ENCODE results near the gene OGG1. TPM values are rescaled to one million over a fixed set of nuclear protein-coding genes. Genes with fewer than 3 reads are reported as not detected.

OGG1 gene
- total RNA-seq, 1 experiment from 2014 or later, result 22.1 TPM

DNA sequence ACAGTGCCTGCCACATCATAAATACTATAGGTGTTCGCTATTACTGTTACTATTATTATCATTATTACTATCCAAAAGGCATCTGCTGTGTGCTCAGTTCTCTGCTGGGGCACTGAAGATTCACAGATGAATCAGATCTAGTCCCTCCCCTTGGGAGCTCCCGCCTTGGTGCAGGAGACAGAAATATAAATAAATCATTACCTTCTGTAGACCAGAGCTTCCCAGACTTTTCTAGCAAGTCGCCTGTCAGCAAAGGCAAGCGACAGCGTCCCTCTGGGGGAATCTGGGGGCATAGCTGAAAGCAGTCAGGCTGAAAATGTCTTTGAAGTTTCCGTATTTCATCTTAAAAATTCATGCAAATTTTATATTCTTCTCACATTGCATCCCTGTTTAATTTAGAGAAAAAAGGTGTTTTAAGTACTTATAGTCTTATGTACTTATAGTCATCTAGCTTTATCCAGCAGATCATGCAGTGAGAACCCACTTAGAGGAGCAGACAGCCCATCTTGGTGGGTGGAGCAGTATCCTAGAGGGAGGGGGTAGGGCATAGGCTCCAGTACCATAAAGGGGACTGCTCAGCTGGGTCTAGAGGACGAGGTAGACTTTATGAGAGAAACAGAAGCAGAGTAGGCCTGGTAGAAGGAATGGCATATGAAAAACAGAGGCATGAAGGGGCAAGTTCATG lies 28.6 kb upstream of the OGG1 start:
- Histone ChIP-seq H3K9ac (ENCODE audit: low read length) (peak overlapping the region; percentile 24), H3K4me1 (ENCODE audit: low read length) (peaks cover 25% of the 10 kb centered on the region), H3K4me3 (ENCODE audit: low read length) (peak overlapping the region; percentile 43), H3K36me3 (ENCODE audit: insufficient read depth, low read length) (no peaks in the 10 kb centered on the region), H3K27ac (ENCODE audit: low read length) (peak overlapping the region; percentile 55), H3K79me2 (ENCODE audit: low read length) (no peaks in the 10 kb centered on the region), H3K9me2 (replicated peaks; ENCODE audit: insufficient read depth, low read length) (no peaks in the 10 kb centered on the region), H4K20me1 (ENCODE audit: insufficient read depth, low read depth, low read length) (no peaks in the 10 kb centered on the region), H3K27me3 (ENCODE audit: low read length) (no peaks in the 10 kb centered on the region), H3K4me2 (ENCODE audit: low read depth, low read length, poor library complexity, severe bottlenecking) (peak overlapping the region; percentile 70), H2AFZ (ENCODE audit: low read length) (no peak overlapping the region; the same call in 1 of the 2 replicates), H3K9me3 (ENCODE audit: low read length) (no peaks in the 10 kb centered on the region)
- DNase-seq, result peak; percentile 68

- no peaks in the 10 kb centered on the region for H3K36me3 ChIP-seq (ENCODE audit: insufficient read depth, low read length)
- peak overlapping the region; percentile 70 for H3K4me2 ChIP-seq (ENCODE audit: low read depth, low read length, poor library complexity, severe bottlenecking)
- peak overlapping the region; percentile 24; the same call in 1 of the 2 replicates for H3K9ac ChIP-seq (ENCODE audit: low read length)
- H3K79me2 ChIP-seq (ENCODE audit: low read length), result no peaks in the 10 kb centered on the region
- H3K27me3 ChIP-seq (ENCODE audit: low read length), result no peaks in the 10 kb centered on the region
- H4K20me1 ChIP-seq (ENCODE audit: insufficient read depth, low read depth, low read length), result no peaks in the 10 kb centered on the region
- H3K9me3 ChIP-seq (ENCODE audit: low read length), result no peaks in the 10 kb centered on the region
- H3K4me1 ChIP-seq (ENCODE audit: low read length), result peaks cover 29% of the 10 kb centered on the region
- peak; percentile 70 for DNase-seq
- H2AFZ ChIP-seq (ENCODE audit: low read length), result no peak overlapping the region
- no peaks in the 10 kb centered on the region for H3K9me2 ChIP-seq (replicated peaks; ENCODE audit: insufficient read depth, low read length)
- peak overlapping the region; percentile 55 for H3K27ac ChIP-seq (ENCODE audit: low read length)
- H3K4me3 ChIP-seq (ENCODE audit: low read length), result peak overlapping the region; percentile 43; the same call in 1 of the 2 replicates
Measured at GRCh38 chr3:9721700-9722060, 28.1 kb upstream of the OGG1 start.

GRCh38 chr3:9725775-9726515 lies 23.8 kb upstream of the OGG1 start:
- no peak overlapping the region for H3K27ac ChIP-seq (ENCODE audit: low read length)
- no peaks in the 10 kb centered on the region for H3K27me3 ChIP-seq (ENCODE audit: low read length)
- no peak overlapping the region for H2AFZ ChIP-seq (ENCODE audit: low read length)
- no peaks in the 10 kb centered on the region for H3K79me2 ChIP-seq (ENCODE audit: low read length)
- no peak for DNase-seq
- H3K4me1 ChIP-seq (ENCODE audit: low read length), result peaks cover 31% of the 10 kb centered on the region
- no peak overlapping the region for H3K9ac ChIP-seq (ENCODE audit: low read length)
- no peak overlapping the region for H3K4me3 ChIP-seq (ENCODE audit: low read length)
- no peaks in the 10 kb centered on the region for H3K36me3 ChIP-seq (ENCODE audit: insufficient read depth, low read length)
- H3K9me3 ChIP-seq (ENCODE audit: low read length), result no peaks in the 10 kb centered on the region
- H3K9me2 ChIP-seq (replicated peaks; ENCODE audit: insufficient read depth, low read length), result no peaks in the 10 kb centered on the region
- no peak overlapping the region for H3K4me2 ChIP-seq (ENCODE audit: low read depth, low read length, poor library complexity, severe bottlenecking)
- H4K20me1 ChIP-seq (ENCODE audit: insufficient read depth, low read depth, low read length), result no peaks in the 10 kb centered on the region

- peaks cover 5% of the 10 kb centered on the region for H3K79me2 ChIP-seq (ENCODE audit: low read length)
- H3K4me3 ChIP-seq (ENCODE audit: low read length), result peak overlapping the region; percentile 50; the same call in 1 of the 2 replicates
- DNase-seq, result peak; percentile 90
- H3K4me2 ChIP-seq (ENCODE audit: low read depth, low read length, poor library complexity, severe bottlenecking), result peak overlapping the region; percentile 47
- H3K9me3 ChIP-seq (ENCODE audit: low read length), result no peaks in the 10 kb centered on the region
- H4K20me1 ChIP-seq (ENCODE audit: insufficient read depth, low read depth, low read length), result no peaks in the 10 kb centered on the region
- H3K9me2 ChIP-seq (replicated peaks; ENCODE audit: insufficient read depth, low read length), result no peaks in the 10 kb centered on the region
- peak overlapping the region; percentile 75; the same call in 1 of the 2 replicates for H2AFZ ChIP-seq (ENCODE audit: low read length)
- H3K9ac ChIP-seq (ENCODE audit: low read length), result peak overlapping the region; percentile 40; the same call in 1 of the 2 replicates
- no peak overlapping the region for H3K27ac ChIP-seq (ENCODE audit: low read length)
- no peaks in the 10 kb centered on the region for H3K36me3 ChIP-seq (ENCODE audit: insufficient read depth, low read length)
- peaks cover 19% of the 10 kb centered on the region for H3K4me1 ChIP-seq (ENCODE audit: low read length)
- no peaks in the 10 kb centered on the region for H3K27me3 ChIP-seq (ENCODE audit: low read length)
Measured at GRCh38 chr3:9727041-9727595, 22.6 kb upstream of the OGG1 start.

GRCh38 chr3:9727743-9728142 lies 22.0 kb upstream of the OGG1 start:
- Histone ChIP-seq H3K4me3 (ENCODE audit: low read length) (no peak overlapping the region), H3K9me3 (ENCODE audit: low read length) (no peaks in the 10 kb centered on the region), H3K9ac (ENCODE audit: low read length) (no peak overlapping the region), H3K4me2 (ENCODE audit: low read depth, low read length, poor library complexity, severe bottlenecking) (no peak overlapping the region), H2AFZ (ENCODE audit: low read length) (no peak overlapping the region), H3K9me2 (replicated peaks; ENCODE audit: insufficient read depth, low read length) (no peaks in the 10 kb centered on the region), H3K4me1 (ENCODE audit: low read length) (peaks cover 19% of the 10 kb centered on the region), H3K79me2 (ENCODE audit: low read length) (peaks cover 11% of the 10 kb centered on the region), H4K20me1 (ENCODE audit: insufficient read depth, low read depth, low read length) (peaks cover 5% of the 10 kb centered on the region; the same call in 1 of the 2 replicates), H3K36me3 (ENCODE audit: insufficient read depth, low read length) (no peaks in the 10 kb centered on the region), H3K27me3 (ENCODE audit: low read length) (no peaks in the 10 kb centered on the region), H3K27ac (ENCODE audit: low read length) (no peak overlapping the region)
- no peak for DNase-seq

DNA sequence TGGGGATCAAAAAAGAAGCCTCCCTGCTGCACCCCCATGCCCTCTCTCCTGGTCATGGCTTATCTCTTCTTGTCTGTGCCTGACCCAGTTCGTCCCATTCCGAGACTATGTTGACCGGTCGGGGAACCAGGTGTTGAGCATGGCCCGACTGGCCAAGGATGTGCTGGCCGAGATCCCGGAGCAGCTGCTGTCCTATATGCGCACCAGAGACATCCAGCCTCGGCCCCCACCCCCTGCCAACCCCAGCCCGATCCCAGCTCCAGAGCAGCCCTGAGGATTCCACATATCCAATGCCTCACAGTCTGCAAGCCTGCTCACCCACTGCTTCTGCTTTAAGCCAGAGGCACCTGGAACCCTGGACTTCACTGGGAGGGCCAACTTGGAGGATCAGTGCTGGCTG lies 20.3 kb upstream of the OGG1 start:
- Histone ChIP-seq H4K20me1 (ENCODE audit: insufficient read depth, low read depth, low read length) (peaks cover 13% of the 10 kb centered on the region), H3K9ac (ENCODE audit: low read length) (no peak overlapping the region), H3K27me3 (ENCODE audit: low read length) (no peaks in the 10 kb centered on the region), H3K4me2 (ENCODE audit: low read depth, low read length, poor library complexity, severe bottlenecking) (no peak overlapping the region), H2AFZ (ENCODE audit: low read length) (no peak overlapping the region), H3K4me1 (ENCODE audit: low read length) (peaks cover 27% of the 10 kb centered on the region), H3K9me2 (replicated peaks; ENCODE audit: insufficient read depth, low read length) (no peaks in the 10 kb centered on the region), H3K36me3 (ENCODE audit: insufficient read depth, low read length) (peaks cover 4% of the 10 kb centered on the region; the same call in 1 of the 2 replicates), H3K79me2 (ENCODE audit: low read length) (peaks cover 28% of the 10 kb centered on the region), H3K9me3 (ENCODE audit: low read length) (no peaks in the 10 kb centered on the region), H3K4me3 (ENCODE audit: low read length) (no peak overlapping the region), H3K27ac (ENCODE audit: low read length) (no peak overlapping the region)
- DNase-seq, result no peak

GRCh38 chr3:9730657-9731205 lies 19.0 kb upstream of the OGG1 start:
- Histone ChIP-seq H3K9me2 (replicated peaks; ENCODE audit: insufficient read depth, low read length) (no peaks in the 10 kb centered on the region), H3K27me3 (ENCODE audit: low read length) (no peaks in the 10 kb centered on the region), H3K36me3 (ENCODE audit: insufficient read depth, low read length) (peaks cover 12% of the 10 kb centered on the region; the same call in 1 of the 2 replicates), H3K4me2 (ENCODE audit: low read depth, low read length, poor library complexity, severe bottlenecking) (peak overlapping the region; percentile 95), H3K4me3 (ENCODE audit: low read length) (peak overlapping the region; percentile 96), H2AFZ (ENCODE audit: low read length) (peak overlapping the region; percentile 94), H4K20me1 (ENCODE audit: insufficient read depth, low read depth, low read length) (peaks cover 13% of the 10 kb centered on the region), H3K9ac (ENCODE audit: low read length) (peak overlapping the region; percentile 57), H3K27ac (ENCODE audit: low read length) (no peak overlapping the region), H3K4me1 (ENCODE audit: low read length) (peaks cover 27% of the 10 kb centered on the region), H3K79me2 (ENCODE audit: low read length) (peaks cover 40% of the 10 kb centered on the region), H3K9me3 (ENCODE audit: low read length) (no peaks in the 10 kb centered on the region)
- peak; percentile 52 for DNase-seq
